GM12878 (cell line): ENCODE data around the gene SRPK2. TPM values are rescaled to one million over a fixed set of nuclear protein-coding genes. Genes with fewer than 3 reads are reported as not detected.
"Not testable (repeated sequence)": the region's sequence is repeated elsewhere in the genome, so short reads cannot be mapped to it uniquely, and the experiment has no call there.

ENCODE experiments used
- ATAC-seq: fragments of 200-7000 bp; cut with Tn5 transposase; 3 replicates; pipeline ENCODE4 v1.9.1; 2020; ENCODE audit warnings: mild to moderate bottlenecking, moderate library complexity
- BruUV-seq: library from RNA; stranded (reverse); fragments of 400-500 nt; replicated peaks from 2 replicates; lab custom pipeline; 2021; lab: Mats Ljungman, UMichigan
- CTCF ChIA-PET: fragments of 300-600 bp; sonication (Branson Sonifier 250); formaldehyde crosslinking; extraction: SDS; loops from one replicate; lab custom pipeline; 2021; ENCODE audit warnings: inconsistent platforms; lab: Yijun Ruan, JAX
- POLR2A ChIA-PET: fragments of 350-600 bp; formaldehyde crosslinking; extraction: SDS; loops from one replicate; lab custom pipeline; 2021; ENCODE audit warnings: inconsistent platforms; lab: Charles Lee
- RAD21 ChIA-PET: fragments of 300-600 bp; sonication (Branson Sonifier 250); formaldehyde crosslinking; loops from one replicate; lab custom pipeline; 2023; ENCODE audit warnings: antibody characterized with exemption; ENCODE audit not compliant: unreplicated experiment; lab: Charles Lee
- SMC1A ChIA-PET: fragments of 300-600 bp; sonication (Branson Sonifier 250); formaldehyde crosslinking; loops from one replicate; lab custom pipeline; 2023; ENCODE audit not compliant: unreplicated experiment, uncharacterized antibody; lab: Charles Lee
- DNase-seq: peaks from one replicate; pipeline ENCODE4 v3.0.0-alpha.2; 2011; ENCODE audit warnings: low read depth, low spot score
- FAIRE-seq: peaks from 3 replicates; lab custom pipeline; 2011; peaks lifted over from hg19 to GRCh38; lab: Jason Lieb, UNC
- H2AFZ ChIP-seq: 2 replicates; pipeline ENCODE4 v1.6.0; 2011; ENCODE audit warnings: low read depth, low read length, control low read depth; ENCODE audit not compliant: control insufficient read depth
- H3K27ac ChIP-seq: 2 replicates; pipeline ENCODE4 v1.5.1; 2011; ENCODE audit warnings: control low read depth; ENCODE audit not compliant: control insufficient read depth, insufficient read depth
- H3K27me3 ChIP-seq, 2 experiments: replicated peaks in 1 of 2; 2 replicates each; pipeline versions ENCODE4 v1.6.0 to v1.6.1; 2011; ENCODE audit warnings: low read length in 1 of 2; ENCODE audit not compliant: control insufficient read depth in 2 of 2, insufficient read depth in 2 of 2
- H3K36me3 ChIP-seq, 2 experiments: 2 replicates each; pipeline ENCODE4 v1.5.1; 2011; ENCODE audit warnings: low read length in 1 of 2; ENCODE audit not compliant: control insufficient read depth in 2 of 2, insufficient read depth in 2 of 2
- H3K4me1 ChIP-seq: 2 replicates; pipeline ENCODE4 v1.6.1; 2011; ENCODE audit warnings: mild to moderate bottlenecking, low read length, moderate library complexity, mixed read lengths; ENCODE audit not compliant: control insufficient read depth, insufficient read depth
- H3K4me2 ChIP-seq: 2 replicates; pipeline ENCODE4 v1.6.0; 2011; ENCODE audit warnings: control low read depth; ENCODE audit not compliant: control insufficient read depth, insufficient read depth
- H3K4me3 ChIP-seq: fragments of 200-600 bp; sonication (generic); 2 replicates; pipeline ENCODE4 v1.5.1; 2016
- H3K79me2 ChIP-seq: 2 replicates; pipeline ENCODE4 v1.6.0; 2011; ENCODE audit warnings: low read length; ENCODE audit not compliant: control insufficient read depth, insufficient read depth
- H3K9ac ChIP-seq: 2 replicates; pipeline ENCODE4 v1.8.0; 2011; ENCODE audit warnings: low read length, control low read depth, mixed read lengths; ENCODE audit not compliant: control insufficient read depth, insufficient read depth
- H3K9me3 ChIP-seq: replicated peaks from 3 replicates; pipeline ENCODE4 v1.5.1; 2011; ENCODE audit warnings: mild to moderate bottlenecking, low read length; ENCODE audit not compliant: control insufficient read depth, insufficient read depth
- H4K20me1 ChIP-seq: 2 replicates; pipeline ENCODE4 v1.6.0; 2011; ENCODE audit not compliant: control insufficient read depth, insufficient read depth
- JUNB ChIP-seq: IDR thresholded peaks from 2 replicates; pipeline ENCODE4 v1.6.1; 2016; ENCODE audit warnings: antibody characterized with exemption, mild to moderate bottlenecking
- LARP7 ChIP-seq: fragments of 450-650 bp; IDR thresholded peaks from 2 replicates; pipeline ENCODE4 v1.6.1; 2017; ENCODE audit warnings: mild to moderate bottlenecking
- NFIC ChIP-seq: IDR thresholded peaks from 2 replicates; pipeline ENCODE4 v1.6.1; 2012; ENCODE audit warnings: low read depth, mild to moderate bottlenecking, inconsistent platforms, low read length, moderate library complexity
- NR2F1 ChIP-seq: fragments of 450-650 bp; conservative IDR thresholded peaks from 2 replicates; pipeline ENCODE4 v1.6.1; 2017; ENCODE audit warnings: mild to moderate bottlenecking
- POLR2A ChIP-seq: IDR thresholded peaks from 2 replicates; pipeline ENCODE4 v1.6.1; 2011; ENCODE audit warnings: low read depth, mild to moderate bottlenecking, low read length
- RELA ChIP-seq: fragments of 450-650 bp; IDR thresholded peaks from 2 replicates; pipeline ENCODE4 v1.8.0; 2014; ENCODE audit warnings: borderline replicate concordance; ENCODE audit not compliant: partially characterized antibody
- SUPT20H ChIP-seq: IDR thresholded peaks from 2 replicates; pipeline ENCODE4 v1.6.1; 2011; ENCODE audit warnings: low read depth, mild to moderate bottlenecking, low read length, moderate library complexity, borderline replicate concordance; ENCODE audit not compliant: control insufficient read depth
- ZNF207 ChIP-seq: fragments of 450-650 bp; IDR thresholded peaks from 2 replicates; pipeline ENCODE4 v1.6.1; 2014; ENCODE audit warnings: antibody characterized with exemption, mild to moderate bottlenecking, borderline replicate concordance
- ZNF274 ChIP-seq: IDR thresholded peaks from one replicate; pipeline ENCODE4 v1.8.0; 2011; ENCODE audit not compliant: insufficient read length, insufficient read depth
- ZSCAN29 ChIP-seq: fragments of 450-650 bp; IDR thresholded peaks from 2 replicates; pipeline ENCODE4 v1.6.1; 2017; ENCODE audit warnings: mild to moderate bottlenecking, moderate library complexity
- WGBS: methylation state at CpG from one replicate; pipeline ENCODE4 v1.1.6; 2016; ENCODE audit warnings: low lambda C conversion rate; ENCODE audit not compliant: insufficient replicate concordance, insufficient coverage; ENCODE audit errors: missing lambda C conversion rate; 5-methylcytosine and 5-hydroxymethylcytosine counted together
- in situ Hi-C: fragments of 300-500 bp; cut with MboI; formaldehyde crosslinking; loops from 9 replicates; pipeline ENCODE4 v1.14.3; 2018; ENCODE audit warnings: mixed read lengths
- intact Hi-C: fragments of 100-400 bp; cut with micrococcal nuclease; formaldehyde crosslinking; loops from one replicate; pipeline ENCODE4 v1.14.2; 2022; ENCODE audit not compliant: unreplicated experiment
- polyA plus RNA-seq, 11 experiments: library from polyadenylated mRNA; depleted of rRNA in 4 of 11; unstranded in 6 of 11; stranded (reverse) in 5 of 11; fragments of >200 nt; fragmentation: Nextera tagmentation in 4 of 11; fragmentation: Illumina TruSeq in 1 of 11; extraction: Ambion mirVana in 4 of 11; extraction: Trizol in 1 of 11; gene quantifications; 1 replicate in 1 of 11; 2 replicates in 10 of 11; pipeline versions ENCODE4 v1.2.1 to v1.2.3, GENCODE V29; 2011 to 2016; ENCODE audit warnings: inconsistent platforms in 2 of 11, missing spikeins in 2 of 11, low read depth in 1 of 11
- total RNA-seq, 4 experiments: library from RNA; depleted of rRNA in 3 of 4; stranded (reverse); fragments of >200 nt in 3 of 4; fragmentation: Illumina TruSeq in 1 of 4; extraction: Trizol in 1 of 4; gene quantifications; 2 replicates each; pipeline versions ENCODE4 v1.2.1 to v1.2.3, GENCODE V29; 2013 to 2021
- TF ChIP-seq, protein P1 (sequence below): fragments of 450-650 bp; IDR thresholded peaks from 2 replicates; pipeline ENCODE4 v1.6.1; 2017; ENCODE audit warnings: antibody characterized with exemption, mild to moderate bottlenecking, moderate library complexity
- TF ChIP-seq, protein P2 (sequence below): fragments of 450-650 bp; conservative IDR thresholded peaks from 2 replicates; pipeline ENCODE4 v1.6.1; 2017; ENCODE audit warnings: mild to moderate bottlenecking, moderate library complexity

Gene SRPK2
- total and polyA plus RNA-seq, 10 of the 15 experiments (the other 5 are each of a cell fraction or from before 2014, with no cell fraction given): 13.2 to 32.8 (median 24.5) TPM

DNA sequence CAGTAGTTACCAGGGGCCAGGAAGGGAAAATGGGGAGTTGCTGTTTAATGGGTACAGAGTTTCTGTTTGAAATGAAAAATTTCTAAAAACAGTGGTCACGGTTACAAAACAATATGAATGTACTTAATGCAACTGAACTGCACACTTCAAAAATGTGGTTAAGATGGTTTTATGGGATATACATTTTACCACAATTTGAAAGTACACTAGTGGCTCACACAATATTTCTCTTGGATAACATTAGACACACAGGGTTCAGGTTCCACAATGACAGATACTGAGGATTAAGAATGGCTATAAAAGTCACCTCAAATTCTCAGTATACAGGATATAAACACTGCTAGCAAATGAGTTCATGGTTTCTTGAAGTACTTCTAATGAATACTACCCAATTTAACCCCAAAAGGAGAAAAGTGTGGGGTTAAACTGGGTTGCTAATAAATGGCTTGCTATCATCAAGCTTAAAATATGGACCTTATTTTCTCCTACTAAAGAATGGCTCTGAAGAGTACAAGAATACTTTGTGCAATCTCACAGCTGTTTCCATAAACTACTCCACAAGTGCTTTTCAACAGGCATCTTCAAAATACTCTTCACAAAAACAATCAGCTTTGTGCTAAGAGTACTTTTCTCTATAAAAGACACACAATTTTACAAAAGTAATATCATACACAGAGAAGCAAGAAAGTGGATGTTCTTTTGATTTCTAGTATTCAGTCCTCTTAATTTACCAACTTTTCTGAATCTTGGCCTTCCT lies 92.9 kb downstream of the SRPK2 start:
- ATAC-seq (no peak), DNase-seq (no peak), FAIRE-seq (no peak)
- H3K79me2 ChIP-seq: peaks cover 14% of the 10 kb centered on the region
- RAD21 ChIA-PET: interaction anchor here (0.5 to 3.9 kb wide), 6 partner anchors 12 to 208 kb away, joined by 3 to 29 read pairs (median 6); no protein-coding TSS in a partner anchor
- H3K27ac ChIP-seq: no peak overlapping the region
- POLR2A ChIA-PET: interaction anchor here (0.6 to 1.1 kb wide), 2 partner anchors 15 to 28 kb away, joined by 3 read pairs; no protein-coding TSS in a partner anchor
- WGBS: 4% methylated on average over 1 of the region's 1 CpG
- H2AFZ ChIP-seq: no peak overlapping the region
- H3K9me3 ChIP-seq: no peaks in the 10 kb centered on the region
- TF ChIP-seq ZNF207: no peak
- no peak for TF ChIP-seq LARP7
- TF ChIP-seq ZSCAN29: no peak
- no peak for TF ChIP-seq ZNF274
- no peak for TF ChIP-seq NFIC
- TF ChIP-seq SUPT20H: no peak
- TF ChIP-seq, protein P1, sequence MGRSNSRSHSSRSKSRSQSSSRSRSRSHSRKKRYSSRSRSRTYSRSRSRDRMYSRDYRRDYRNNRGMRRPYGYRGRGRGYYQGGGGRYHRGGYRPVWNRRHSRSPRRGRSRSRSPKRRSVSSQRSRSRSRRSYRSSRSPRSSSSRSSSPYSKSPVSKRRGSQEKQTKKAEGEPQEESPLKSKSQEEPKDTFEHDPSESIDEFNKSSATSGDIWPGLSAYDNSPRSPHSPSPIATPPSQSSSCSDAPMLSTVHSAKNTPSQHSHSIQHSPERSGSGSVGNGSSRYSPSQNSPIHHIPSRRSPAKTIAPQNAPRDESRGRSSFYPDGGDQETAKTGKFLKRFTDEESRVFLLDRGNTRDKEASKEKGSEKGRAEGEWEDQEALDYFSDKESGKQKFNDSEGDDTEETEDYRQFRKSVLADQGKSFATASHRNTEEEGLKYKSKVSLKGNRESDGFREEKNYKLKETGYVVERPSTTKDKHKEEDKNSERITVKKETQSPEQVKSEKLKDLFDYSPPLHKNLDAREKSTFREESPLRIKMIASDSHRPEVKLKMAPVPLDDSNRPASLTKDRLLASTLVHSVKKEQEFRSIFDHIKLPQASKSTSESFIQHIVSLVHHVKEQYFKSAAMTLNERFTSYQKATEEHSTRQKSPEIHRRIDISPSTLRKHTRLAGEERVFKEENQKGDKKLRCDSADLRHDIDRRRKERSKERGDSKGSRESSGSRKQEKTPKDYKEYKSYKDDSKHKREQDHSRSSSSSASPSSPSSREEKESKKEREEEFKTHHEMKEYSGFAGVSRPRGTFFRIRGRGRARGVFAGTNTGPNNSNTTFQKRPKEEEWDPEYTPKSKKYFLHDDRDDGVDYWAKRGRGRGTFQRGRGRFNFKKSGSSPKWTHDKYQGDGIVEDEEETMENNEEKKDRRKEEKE: no peak
- TF ChIP-seq NR2F1: no peak
- TF ChIP-seq, protein P2, sequence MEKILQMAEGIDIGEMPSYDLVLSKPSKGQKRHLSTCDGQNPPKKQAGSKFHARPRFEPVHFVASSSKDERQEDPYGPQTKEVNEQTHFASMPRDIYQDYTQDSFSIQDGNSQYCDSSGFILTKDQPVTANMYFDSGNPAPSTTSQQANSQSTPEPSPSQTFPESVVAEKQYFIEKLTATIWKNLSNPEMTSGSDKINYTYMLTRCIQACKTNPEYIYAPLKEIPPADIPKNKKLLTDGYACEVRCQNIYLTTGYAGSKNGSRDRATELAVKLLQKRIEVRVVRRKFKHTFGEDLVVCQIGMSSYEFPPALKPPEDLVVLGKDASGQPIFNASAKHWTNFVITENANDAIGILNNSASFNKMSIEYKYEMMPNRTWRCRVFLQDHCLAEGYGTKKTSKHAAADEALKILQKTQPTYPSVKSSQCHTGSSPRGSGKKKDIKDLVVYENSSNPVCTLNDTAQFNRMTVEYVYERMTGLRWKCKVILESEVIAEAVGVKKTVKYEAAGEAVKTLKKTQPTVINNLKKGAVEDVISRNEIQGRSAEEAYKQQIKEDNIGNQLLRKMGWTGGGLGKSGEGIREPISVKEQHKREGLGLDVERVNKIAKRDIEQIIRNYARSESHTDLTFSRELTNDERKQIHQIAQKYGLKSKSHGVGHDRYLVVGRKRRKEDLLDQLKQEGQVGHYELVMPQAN: no peak
- TF ChIP-seq RELA: no peak
- no peak for TF ChIP-seq JUNB
- no peak for TF ChIP-seq POLR2A
- in situ Hi-C loops (no loop called here), intact Hi-C loops (no loop called here)
- H3K27me3 ChIP-seq: no peaks in the 10 kb centered on the region
- no peak overlapping the region for H3K4me3 ChIP-seq
- no peaks in the 10 kb centered on the region for H4K20me1 ChIP-seq
- BruUV-seq: no TSS peak
- peaks cover 15% of the 10 kb centered on the region for H3K4me1 ChIP-seq
- no peak overlapping the region for H3K4me2 ChIP-seq
- CTCF ChIA-PET: interaction anchor here (0.7 to 4.3 kb wide), 4 partner anchors 11 to 143 kb away, joined by 3 to 20 read pairs (median 8); no protein-coding TSS in a partner anchor
- SMC1A ChIA-PET: interaction anchor here (0.6 to 4.2 kb wide), 9 partner anchors 12 to 182 kb away, joined by 3 to 25 read pairs (median 9); no protein-coding TSS in a partner anchor
- no peak overlapping the region for H3K9ac ChIP-seq
- H3K36me3 ChIP-seq: no peaks in the 10 kb centered on the region; a peak in 1 of 4 replicates

DNA sequence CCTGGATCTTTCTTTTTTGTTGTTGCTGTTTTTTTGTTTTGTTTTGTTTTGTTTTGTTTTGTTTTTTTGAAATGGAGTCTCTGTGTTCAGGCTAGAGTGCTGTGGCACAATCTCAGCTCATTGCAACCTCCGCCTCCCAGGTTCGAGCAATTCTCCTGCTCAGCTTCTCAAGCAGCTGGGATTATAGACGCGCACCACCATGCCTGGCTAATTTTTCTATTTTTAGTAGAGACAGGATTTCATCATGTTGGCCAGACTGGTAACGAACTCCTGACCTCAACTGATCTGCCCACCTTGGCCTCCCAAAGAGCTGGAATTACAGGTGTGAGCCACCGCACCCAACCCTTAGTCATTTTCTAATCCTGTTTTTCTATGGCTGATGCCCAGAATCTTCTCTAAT lies 94.2 kb downstream of the SRPK2 start:
- FAIRE-seq, in situ Hi-C loops, H4K20me1 ChIP-seq, intact Hi-C loops, H3K4me2 ChIP-seq, H3K9me3 ChIP-seq, H3K4me3 ChIP-seq, H3K9ac ChIP-seq, DNase-seq, H3K36me3 ChIP-seq, BruUV-seq, H3K27me3 ChIP-seq, ATAC-seq, H2AFZ ChIP-seq, RAD21 ChIA-PET, H3K27ac ChIP-seq: not testable (repeated sequence)
- CTCF ChIA-PET: interaction anchor here (0.8 kb wide), 1 partner anchor 60 kb away, joined by 3 read pairs; no protein-coding TSS in a partner anchor
- H3K4me1 ChIP-seq: peaks cover 15% of the 10 kb centered on the region
- WGBS: 100% methylated on average over 6 of the region's 6 CpGs
- H3K79me2 ChIP-seq: peaks cover 15% of the 10 kb centered on the region
- SMC1A ChIA-PET: interaction anchor here (0.7 to 2.0 kb wide), 3 partner anchors 10 to 28 kb away, joined by 3 to 7 read pairs (median 3); no protein-coding TSS in a partner anchor
- POLR2A ChIA-PET: interaction anchor here (0.5 to 1.0 kb wide), 2 partner anchors 10 to 47 kb away, joined by 3 to 4 read pairs; no protein-coding TSS in a partner anchor
